HFF-Myc (cell line): ENCODE measurements around the gene DRD4.
"Not testable (repeated sequence)": the region's sequence is repeated elsewhere in the genome, so short reads cannot be mapped to it uniquely, and the experiment has no call there.

ENCODE experiments used
- DNase-seq: peaks from one replicate; pipeline ENCODE4 v3.0.0-alpha.2; 2011; ENCODE audit warnings: low read depth; ENCODE audit errors: extremely low read depth
- H3K4me3 ChIP-seq: replicated peaks from 2 replicates; pipeline ENCODE4 v1.5.1; 2011; ENCODE audit warnings: low read depth, mild to moderate bottlenecking, control low read depth, low read length
- CTCF ChIP-seq: IDR thresholded peaks from 2 replicates; pipeline ENCODE4 v1.5.1; 2012; ENCODE audit warnings: mild to moderate bottlenecking, low read depth, low read length, control low read depth; ENCODE audit errors: missing control alignments

Gene DRD4

DNA sequence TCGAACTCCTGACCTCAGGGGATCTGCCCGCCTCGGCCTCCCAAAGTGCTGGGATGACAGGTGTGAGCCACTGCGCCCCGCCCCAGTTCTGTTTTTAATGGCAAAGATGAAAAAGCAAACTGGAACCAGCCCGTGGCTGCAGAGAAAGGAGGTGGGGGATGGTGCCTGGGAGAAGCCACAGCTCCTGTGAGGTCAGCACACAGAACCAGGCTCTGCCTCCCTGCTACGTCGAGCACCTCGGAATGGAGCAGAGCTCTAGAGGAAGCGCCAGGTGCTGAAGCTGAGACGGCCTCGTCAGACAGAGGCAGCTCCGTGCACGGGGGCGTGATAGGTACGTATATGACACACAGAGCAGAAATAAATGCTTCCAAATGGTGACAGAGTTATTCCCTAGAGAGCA is 8.5 kb downstream of the DRD4 start:
- TF ChIP-seq CTCF: no peak
- no peak overlapping the region for H3K4me3 ChIP-seq
- no peak for DNase-seq

GRCh38 chr11:646214-646613 is 9.1 kb downstream of the DRD4 start:
- no peak for TF ChIP-seq CTCF
- no peak overlapping the region for H3K4me3 ChIP-seq
- no peak for DNase-seq

DNA sequence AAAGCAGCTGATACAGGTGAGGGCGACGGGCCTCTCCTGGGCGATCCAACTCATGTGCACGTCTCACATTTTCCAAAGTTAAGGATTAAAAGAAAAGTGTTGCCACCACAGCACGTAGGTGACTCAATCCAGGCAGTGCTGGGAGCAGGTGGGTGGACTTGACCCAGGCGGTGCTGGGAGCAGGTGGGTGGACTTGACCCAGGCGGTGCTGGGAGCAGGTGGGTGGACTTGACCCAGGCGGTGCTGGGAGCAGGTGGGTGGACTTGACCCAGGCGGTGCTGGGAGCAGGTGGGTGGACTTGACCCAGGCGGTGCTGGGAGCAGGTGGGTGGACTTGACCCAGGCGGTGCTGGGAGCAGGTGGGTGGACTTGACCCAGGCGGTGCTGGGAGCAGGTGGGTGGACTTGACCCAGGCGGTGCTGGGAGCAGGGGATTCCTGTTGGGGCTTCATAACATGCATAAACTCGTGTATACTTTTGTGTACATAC is 10.6 kb downstream of the DRD4 start:
- not testable (repeated sequence) for DNase-seq, H3K4me3 ChIP-seq

- DNase-seq: no peak
- TF ChIP-seq CTCF: no peak
- H3K4me3 ChIP-seq: no peak overlapping the region
Measured at GRCh38 chr11:650482-650881, 13.4 kb downstream of the DRD4 start.

GRCh38 chr11:653136-653535 is 16.1 kb downstream of the DRD4 start:
- DNase-seq, H3K4me3 ChIP-seq: not testable (repeated sequence)

DNA sequence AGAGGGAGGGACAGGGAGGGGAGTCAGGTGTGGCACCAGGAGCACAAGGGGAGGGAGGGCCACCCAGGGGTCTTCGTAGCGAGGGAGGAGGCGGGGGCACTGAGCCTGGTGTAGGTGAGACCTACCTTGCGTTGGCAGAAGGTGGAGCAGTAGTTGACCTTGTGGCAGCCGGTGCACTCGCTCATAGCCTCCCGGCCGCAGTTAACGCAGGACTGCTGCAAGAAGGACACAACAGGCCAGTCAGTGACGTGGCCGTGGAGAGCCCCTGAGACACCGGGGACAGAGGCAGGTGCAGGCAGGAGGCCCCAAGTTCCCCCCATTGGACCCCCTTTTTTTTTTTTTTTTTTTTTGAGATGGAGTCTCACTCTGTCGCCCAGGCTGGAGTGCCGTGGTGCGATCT is 16.8 kb downstream of the DRD4 start:
- H3K4me3 ChIP-seq: no peak overlapping the region
- TF ChIP-seq CTCF: no peak
- DNase-seq: no peak

DNA sequence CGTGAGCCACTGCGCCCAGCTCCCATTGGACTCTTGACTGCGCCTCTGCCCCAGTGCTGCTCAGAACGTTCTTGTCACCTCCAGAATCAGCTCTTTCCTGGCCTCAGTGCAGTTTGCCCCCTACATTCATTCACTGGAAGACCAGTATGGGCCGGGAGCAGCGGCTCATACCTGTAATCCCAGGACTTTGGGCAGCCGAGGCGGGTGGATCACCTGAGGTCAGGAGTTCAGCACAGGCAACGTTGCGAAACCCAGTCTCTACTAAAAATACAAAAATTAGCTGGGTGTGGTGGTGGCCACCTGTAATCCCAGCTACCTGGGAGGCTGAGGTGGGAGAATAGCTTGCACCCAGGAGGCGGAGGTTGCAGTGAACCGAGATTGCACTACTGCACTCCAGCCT is 17.4 kb downstream of the DRD4 start:
- DNase-seq, H3K4me3 ChIP-seq: not testable (repeated sequence)

DNA sequence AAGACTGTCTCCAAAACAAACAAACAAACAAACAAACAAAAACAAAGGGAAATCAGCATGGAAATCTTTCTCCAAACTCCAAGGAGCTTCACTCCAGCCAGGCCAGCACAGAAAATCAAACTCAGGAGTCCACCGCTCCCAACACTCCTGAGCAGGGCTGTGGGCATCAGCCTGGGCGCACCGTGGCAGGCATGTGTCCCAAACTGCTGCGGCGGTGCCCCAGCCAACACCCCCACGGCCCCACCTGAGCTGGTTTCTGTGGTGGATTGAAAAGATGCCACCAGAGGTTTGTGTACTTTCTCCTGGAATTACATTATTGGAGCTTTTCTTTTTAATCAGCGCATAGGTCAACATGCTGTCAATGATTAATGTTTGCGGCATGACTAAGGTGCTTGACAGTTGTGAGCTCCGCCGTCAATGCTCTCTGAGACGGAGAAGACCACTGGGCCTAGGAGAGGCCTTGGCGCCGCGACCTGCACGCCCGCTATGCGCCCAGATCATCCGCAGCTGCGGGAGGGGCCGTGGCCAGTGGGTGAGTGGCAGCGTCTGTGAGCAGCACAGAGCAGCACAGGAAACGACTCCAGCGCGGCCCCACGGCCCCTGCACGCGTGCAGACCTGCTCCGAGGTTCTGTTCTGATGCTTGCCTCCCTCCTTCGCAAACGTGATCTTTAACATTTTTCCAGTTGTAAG is 18.1 kb downstream of the DRD4 start:
- no peak overlapping the region for H3K4me3 ChIP-seq
- DNase-seq: no peak

More for the DNA sequence above, 18.1 kb downstream of the DRD4 start:
- TF ChIP-seq CTCF: no peak
